HT1080 (cell line): Measurements from ENCODE around the gene POU2F1. TPM values are rescaled to one million over a fixed set of nuclear protein-coding genes. Genes with fewer than 3 reads are reported as not detected.

Source experiments
- DNase-seq: peaks from one replicate; pipeline ENCODE4 v3.0.0-alpha.2; 2015; ENCODE audit warnings: low read depth
- total RNA-seq: library from RNA; depleted of rRNA; stranded (reverse); fragments of >200 nt; shearing (Covaris generic); gene quantifications from 2 replicates; pipeline ENCODE4 v1.2.3, GENCODE V29; 2014

POU2F1 gene
- total RNA-seq, 1 experiment from 2014 or later = 5.0 TPM

DNA sequence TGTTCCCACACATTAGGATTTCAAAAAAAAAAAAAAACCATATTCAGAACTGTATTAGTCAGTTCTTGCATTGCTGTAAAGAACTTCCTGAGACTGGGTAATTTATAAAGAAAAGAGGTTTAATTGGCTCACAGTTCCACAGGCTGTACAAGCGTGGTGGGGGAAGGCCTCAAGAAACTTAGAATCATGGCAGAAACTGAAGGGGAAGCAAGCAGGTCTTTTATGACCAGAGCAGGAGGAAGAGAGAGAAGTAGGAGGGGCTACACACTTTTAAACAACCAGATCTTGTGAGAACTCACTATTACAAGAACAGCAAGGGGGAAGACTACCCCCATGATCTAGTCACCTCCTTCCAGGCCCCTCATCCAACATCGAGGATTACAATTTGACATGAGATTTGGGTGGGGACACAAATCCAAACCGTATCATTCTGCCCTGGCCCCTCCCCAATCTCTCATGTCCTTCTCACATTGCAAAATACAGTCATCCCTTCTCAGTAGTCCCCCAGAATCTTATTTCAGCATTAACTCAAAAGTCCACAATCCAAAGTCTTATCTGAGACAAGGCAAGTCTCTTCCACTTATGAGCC is 51.8 kb downstream of the POU2F1 start:
- DNase-seq = no peak

DNA sequence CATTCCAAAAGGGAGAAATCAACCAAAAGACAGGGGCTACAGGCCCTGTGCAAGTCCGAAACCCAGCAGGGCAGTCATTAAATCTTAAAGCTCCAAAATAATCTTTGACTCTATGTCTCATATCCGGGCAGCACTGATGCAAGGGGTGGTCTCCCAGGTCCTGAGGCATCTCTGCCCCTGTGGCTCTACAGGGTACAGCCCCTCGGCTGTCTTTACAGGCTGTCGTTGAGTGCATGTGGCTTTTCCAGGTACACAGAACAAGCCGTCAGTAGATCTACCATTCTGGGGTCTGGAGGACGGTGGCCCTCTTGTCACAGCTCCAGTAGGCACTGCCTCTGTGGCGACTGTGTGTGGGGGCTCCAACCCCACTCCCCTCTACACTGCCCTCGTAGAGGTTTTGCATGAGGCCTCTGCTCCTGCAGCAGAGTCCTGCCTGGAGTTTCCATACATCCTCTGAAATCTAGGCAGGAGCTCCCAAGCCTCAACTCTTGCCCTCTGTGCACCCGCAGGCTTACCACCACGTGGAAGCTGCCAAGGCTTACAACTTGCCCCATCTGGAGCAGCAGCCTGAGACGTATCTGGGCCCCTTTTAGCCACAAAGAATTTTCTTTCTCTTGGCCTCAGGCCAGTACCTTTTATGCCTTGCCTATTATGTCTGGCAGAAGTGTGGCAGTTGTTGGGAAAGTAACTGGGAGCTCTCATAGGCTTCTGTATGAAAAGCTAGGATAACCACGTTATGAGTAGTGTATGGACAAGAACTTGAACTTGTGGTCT is 52.5 kb downstream of the POU2F1 start:
- peak; percentile 82 for DNase-seq

DNA sequence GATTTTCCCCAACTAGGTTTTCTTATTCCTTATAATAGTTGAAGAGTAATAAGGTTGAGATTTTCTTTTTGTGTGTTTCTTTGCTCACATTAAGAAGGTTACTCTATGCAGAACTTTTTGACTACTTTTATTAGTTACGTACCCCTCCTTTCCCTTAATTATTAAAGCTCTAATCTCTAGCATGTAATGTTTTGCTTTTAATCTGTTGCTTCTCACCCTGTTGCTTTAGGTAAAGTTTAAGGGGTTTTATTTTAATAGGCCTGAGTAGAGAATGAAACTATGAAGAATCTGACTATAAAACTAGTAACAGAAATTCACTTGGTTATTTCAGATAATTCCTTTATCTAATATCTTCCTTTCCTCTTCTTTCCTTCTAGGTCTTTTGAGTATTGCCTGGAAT is 53.4 kb downstream of the POU2F1 start:
- no peak for DNase-seq

DNA sequence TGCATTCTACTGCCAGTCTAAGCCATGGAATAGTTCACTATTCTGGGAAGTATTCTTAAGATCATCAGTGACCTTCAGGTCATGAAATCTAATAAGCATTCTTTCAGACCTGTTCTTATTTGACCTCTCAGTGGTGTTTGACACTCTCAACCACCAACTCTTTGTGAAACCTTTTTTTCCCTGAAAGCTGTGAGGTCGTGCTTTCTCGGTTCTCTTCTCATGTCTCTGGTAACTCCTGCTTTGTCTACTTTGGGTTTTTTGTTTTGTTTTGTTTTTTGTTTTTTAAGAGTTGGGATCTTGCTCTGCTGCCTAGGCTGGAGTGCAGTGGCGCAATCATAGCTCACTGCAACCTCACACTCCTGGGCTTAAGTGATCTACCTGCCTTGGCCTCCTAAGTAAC is 56.3 kb downstream of the POU2F1 start:
- DNase-seq = no peak

DNA sequence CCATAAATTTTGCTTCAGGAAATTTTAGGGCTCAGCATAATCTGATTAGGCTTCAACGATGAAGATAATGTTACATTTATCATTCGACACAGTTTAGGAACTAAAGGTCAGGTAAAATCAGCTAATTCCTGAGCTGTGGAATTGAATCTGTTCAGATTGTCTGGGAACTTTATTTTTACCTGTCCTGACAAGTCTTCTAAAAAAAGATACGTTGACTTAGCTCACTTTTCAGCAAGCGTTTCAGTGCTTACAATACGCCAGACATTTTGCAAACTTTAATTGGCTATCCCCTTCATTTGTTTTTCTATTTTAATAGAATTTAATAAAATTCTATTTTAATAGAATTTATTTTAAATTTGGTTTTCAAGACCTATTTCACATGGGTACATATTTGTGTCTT is 57.8 kb downstream of the POU2F1 start:
- no peak for DNase-seq

DNA sequence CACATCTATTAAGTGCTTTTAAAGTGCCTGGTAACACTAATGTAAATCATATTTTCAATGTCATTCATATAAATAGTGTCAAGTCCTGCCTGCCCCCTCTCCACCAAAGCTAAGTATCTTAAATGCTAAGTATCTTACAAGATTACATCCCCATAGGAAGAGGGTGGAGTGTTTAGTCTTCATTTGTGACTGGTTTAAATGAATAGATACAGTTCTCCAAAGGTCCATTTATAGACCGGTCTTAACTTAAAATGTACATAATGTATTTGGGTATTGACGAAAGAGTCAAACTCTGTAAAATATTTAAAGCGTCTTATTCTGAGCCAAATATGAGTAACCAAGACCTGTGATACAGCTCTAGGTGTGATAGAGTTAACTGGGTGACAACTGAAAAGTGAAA is 60.2 kb downstream of the POU2F1 start:
- no peak for DNase-seq

DNA sequence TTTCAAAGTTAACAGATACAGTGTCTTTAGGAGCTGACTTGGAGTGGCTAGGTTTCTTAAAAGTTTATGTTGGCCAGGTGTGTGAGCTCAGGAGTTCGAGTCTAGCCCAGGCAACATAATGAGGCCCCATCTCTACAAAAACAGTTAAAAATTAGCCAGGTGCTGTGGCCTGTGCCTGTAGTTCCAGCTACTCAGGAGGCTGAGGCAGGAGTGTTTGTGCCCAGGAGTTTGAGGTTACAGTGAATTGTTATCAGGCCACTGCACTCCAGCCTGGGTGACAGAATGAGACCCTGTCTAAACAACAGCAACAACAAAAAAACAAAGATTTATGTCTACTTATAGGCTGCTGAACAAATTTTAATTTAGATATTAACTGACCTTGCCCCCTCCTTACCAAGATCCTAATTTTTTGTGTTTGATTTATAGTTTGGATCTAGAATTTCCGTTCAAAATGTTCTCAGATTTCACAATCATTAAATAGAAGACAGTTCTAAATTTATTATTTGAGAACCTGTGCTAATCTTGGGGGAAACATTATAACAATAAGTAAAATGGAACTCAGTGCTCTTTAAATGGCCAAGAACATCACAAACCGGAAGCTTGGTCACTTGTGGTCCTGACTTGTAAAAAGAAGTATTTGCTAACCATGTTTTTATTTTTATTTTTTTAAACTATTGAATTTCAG is 67.8 kb downstream of the POU2F1 start:
- DNase-seq = no peak

DNA sequence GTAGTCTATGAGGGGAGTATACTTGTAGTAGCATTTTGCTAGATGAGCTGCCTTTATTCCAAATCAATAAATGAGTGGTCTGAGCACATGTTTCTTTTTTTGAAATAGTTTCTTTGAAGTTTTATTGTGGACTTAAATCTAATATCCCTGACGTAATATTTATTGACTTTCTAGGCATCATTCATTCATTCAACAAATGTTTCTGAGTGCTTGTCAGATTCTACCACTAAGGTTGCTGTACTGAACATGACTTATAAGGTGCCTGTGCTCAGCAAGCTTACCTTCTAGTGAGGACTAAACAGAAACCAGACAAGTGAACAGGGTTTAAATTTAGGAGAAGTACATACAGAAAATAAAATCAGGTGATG is 68.4 kb downstream of the POU2F1 start:
- DNase-seq = no peak

DNA sequence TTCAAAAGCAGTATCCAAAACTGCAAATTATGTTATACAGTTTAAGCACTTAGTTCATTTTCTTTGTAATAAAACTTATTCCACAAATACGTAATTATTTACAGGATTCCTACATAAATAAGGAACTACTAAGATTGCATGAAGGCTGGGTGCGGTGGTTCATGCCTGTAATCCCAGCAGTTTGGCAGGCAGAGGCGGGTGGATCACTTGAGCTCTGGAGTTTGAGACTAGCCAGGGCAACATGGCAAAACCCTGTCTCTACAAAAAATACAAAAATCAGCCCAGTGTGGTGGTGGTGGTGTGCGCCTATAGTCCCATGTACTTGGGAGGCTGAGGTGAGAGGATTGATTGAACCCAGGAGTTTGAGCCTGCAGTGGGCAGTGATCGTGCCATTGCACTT is 69.3 kb downstream of the POU2F1 start:
- no peak for DNase-seq

DNA sequence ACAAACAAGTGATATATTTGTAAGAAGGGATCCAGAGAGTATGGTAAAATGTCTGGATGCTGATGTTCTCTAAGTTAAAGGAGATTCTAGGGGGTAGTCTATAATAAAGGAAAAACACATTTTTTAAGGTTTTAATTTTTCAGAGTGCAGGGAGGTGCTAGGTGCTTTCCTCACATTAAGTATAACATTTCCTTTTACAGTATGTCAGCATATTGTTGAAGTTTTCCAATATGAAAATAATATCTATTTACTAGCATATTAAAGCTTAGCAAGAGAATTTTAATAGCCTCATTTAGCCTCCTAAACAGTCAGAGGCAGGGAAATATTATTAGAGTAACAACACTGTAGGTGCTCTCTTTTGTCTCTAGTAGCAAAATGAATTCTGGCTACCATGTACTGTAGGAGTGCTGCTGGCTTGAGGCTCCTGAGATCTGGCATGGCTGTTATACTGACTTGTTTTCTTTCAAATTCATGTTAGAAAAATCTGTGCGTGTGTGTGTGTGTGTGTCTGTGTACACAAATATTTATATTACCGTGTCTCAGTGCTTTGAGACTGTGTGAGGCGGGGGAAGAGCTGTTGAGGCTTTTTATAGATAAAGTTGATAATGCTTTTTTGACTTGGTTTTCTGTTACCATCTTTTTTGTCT is 71.0 kb downstream of the POU2F1 start:
- DNase-seq = no peak

DNA sequence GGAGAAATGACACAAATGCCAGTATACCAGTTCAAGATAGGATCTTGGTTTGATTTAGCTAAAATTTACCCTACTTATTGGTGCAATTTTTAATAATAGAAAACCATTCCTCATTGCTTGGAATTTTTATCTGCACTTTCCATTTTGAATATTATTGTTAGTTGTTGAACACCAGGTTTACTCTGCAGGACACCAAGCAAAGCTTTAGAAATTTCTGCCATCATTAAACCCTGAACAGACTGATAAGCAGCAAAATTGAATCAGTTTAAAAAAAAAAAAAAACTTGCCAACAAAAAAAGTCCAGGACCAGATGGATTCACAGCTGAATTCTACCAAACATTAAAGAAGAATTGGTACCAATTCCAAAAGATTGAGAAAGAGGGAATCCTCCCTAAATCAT is 71.5 kb downstream of the POU2F1 start:
- DNase-seq = no peak

DNA sequence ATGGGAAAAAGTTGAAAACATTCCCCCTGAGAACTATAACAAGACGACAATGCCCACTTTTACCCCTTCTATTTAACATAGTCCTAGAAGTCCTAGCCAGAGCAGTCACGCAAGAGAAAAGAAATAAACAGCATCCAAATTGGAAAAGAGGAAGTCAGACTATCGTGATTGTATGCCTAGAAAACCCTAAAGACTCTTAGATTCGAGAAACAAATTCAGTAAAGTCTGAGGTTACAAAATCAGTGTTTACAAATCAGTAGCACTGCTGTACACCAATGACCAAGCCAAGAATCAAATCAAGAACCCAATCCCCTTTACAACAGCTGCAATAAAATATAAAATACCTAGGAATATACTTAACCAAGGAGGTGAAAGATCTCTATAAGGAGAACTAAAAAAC is 72.4 kb downstream of the POU2F1 start:
- DNase-seq = no peak

DNA sequence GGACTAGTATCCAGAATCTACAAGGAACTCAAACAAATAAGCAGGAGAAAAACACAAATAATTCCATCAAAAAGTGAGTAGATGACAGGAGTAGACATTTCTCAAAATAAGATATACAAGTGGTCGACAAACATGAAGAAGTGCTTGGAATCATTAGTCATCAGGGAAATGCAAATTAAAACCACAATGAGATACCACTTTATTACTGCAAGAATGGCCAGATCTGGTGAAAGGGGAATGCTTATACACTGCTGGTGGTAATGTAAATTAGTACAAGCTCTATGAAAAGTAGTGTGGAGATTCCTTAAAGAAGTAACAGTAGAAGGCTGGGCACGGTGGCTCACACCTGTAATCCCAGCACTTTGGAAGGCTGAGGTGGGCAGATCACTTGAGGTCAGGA is 73.8 kb downstream of the POU2F1 start:
- no peak for DNase-seq

DNA sequence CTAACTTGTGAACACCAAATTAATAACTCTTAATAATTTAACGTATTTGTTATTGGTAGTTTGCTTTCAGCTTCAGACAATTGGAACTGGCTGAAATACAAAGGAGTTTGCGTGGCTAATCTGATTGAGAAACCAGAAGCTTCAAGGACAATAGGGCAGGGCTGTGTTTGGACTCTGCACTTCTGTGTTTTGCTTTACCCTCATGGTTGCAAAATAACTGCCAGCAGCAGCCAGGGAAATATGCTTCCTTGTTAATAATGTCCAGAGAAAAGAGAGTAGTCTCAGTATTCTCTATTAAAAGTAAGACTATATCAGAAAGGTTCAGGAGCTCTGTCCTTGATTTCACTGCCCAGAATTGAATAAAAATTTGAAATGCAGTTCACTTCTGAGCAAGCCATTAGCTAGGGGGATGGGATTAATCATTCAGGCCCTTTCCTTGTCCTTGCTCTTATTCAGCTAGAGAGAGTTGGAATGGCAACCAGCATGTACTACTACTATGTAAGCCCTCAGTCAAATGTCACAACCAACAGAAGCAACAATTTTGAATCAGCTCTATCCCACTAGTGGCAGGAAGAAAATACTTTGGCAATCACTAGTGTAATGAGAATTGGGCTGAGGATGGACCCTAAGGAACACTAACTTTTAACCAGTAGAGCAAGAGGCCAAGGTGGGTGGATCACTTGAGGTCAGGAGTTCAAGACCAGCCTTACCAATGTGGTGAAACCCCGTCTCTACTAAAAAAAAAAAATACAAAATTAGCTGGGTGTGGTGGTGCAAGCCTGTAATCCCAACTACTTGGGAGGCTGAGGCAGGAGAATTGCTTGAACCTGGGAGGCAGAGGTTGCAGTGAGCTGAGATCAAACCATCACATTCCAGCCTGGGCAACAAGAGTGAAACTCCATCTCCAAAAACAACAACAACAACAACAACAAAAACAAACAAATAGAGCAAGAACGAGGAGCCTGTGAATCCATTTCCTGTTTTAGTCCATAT is 76.8 kb downstream of the POU2F1 start:
- no peak for DNase-seq

DNA sequence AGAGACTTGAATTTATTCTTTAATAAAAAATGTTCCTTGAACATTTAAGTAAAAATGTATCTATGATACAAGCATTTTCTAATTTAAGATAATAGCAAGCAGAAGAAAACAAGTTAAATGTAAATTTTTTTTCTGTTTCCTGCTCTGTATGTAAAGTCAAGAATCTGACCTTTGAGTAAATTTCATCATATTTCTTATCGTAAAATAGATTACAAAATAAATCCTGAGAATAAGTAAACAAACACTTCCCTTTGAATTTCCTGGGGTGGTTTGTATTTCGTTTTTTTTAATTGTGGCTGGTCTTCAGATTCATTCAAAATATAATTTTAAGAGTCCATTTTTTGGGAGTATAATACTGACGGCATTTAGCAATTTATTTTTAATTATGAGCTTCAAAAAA is 77.6 kb downstream of the POU2F1 start:
- no peak for DNase-seq

DNA sequence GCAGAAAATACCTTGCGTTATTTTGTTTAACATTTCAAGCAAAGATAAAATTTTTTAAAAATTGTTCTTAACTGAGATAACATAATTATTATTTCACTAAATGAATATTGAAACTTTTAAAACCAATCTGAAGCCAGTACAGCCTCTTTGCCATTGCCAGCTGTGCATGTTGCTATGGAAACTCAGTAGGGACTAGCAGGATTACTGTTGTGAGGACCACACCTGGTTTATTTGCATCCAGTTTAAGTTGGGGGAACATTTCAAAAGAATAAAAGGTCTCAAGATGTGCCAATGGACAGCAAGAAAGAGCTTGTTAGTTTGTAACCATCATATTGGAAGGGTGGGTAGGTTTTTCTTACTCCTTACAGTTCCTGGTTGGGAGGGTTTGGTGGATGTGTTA is 80.7 kb downstream of the POU2F1 start:
- no peak for DNase-seq

DNA sequence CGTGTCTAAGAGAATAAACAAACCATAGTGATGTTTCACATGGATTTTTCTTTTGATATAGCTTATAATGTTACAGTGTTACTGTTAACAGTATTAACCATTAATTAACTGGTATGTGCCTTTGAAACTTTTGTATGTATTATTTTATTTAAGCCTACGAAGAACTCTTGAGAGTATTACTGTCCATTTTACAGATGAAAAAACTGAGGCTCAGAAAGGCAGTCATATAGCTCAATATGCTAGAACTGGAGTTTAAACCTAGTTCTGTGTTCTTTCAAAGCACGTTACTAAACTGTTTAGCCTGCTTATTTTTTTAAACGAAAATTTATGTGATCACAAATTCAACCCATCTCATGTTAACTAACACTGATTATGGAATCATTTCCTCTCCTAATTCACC is 83.5 kb downstream of the POU2F1 start:
- DNase-seq = no peak

DNA sequence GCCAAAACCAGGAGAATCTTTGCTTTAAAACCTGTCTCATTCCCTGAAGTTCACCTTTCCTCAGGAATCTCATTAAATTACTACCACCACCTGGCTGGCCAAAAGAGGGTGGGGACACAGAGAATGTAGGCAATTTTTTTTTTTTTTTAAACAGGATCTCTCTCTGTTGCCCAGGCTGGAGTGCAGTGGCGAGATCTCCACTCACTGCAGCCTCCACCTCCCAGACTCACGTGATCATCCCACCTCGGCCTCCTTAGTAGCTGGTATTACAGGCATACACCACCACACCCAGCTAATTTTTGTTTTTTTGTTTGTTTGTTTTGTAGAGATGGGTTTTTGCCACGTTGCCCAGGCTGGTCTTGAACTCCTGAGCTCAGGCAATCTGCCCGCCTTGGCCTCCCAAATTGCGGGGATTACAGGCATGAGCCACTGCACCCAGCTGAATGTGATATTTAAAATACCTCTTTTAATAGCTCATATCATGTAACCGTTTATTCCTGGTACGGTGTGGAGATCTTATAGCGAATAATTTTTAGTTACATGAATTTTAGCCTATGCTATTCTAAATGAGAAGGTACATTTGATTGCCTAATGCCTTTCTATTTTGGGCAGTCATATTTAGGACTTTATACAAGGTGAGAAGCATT is 84.5 kb downstream of the POU2F1 start:
- no peak for DNase-seq

DNA sequence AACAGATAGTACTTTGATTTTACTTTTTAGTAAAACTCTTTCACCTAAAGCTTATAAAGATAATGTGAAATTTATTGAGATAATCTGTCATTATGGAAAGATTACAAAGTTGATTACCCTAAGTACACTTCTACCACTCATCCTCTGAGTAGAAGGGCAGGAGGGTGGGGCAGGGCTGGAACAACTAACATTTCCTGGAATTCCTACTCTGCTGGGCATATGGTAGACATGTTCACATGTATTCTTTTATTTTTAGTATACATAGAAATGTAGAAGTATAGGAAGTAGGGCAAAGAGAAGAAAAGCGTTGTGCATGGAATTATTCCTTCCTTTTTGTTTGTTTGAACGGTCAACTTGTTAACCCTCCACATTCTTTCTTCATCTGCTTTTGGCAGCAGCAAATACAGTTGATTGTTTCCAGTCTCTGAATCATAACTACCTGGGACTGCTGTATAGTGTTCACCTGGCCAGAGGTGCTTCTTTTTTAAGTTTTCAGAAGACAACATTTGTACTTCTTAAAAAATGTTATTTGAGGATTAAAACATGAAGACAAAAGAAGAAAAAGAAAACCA is 85.1 kb downstream of the POU2F1 start:
- DNase-seq = no peak

DNA sequence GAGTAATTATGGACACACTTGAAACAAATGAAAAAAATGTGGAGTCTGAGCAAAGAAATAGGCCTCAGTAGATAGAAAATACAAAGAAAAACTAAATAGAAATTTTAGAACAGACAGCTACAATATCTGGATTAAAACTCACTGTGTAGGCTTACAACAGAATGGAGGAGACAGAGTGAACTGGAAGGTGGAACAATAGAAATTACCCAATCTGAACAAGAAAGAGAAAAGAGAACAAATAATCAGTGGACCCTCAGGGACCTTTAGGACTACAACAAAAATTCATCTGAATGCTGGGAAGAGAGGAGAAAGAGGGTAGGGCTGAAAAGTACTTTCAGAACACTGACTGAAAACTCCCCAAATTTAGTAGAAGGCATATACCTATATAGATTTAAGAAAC is 90.0 kb downstream of the POU2F1 start:
- no peak for DNase-seq
